ENCODE measurements around the gene MAPKAPK3.

MAPKAPK3 gene

GRCh38 chr3:50609071-50609762 lies 7.7 kb upstream of the MAPKAPK3 start:
- DNase-seq, result no peak

GRCh38 chr3:50609763-50610085 lies 7.2 kb upstream of the MAPKAPK3 start:
- DNase-seq, result no peak

- no peak for DNase-seq
Measured at GRCh38 chr3:50610181-50610971, 6.6 kb upstream of the MAPKAPK3 start.

- DNase-seq, result no peak
Measured at GRCh38 chr3:50610992-50611463, 5.9 kb upstream of the MAPKAPK3 start.

GRCh38 chr3:50611464-50612233 lies 5.3 kb upstream of the MAPKAPK3 start, which contains the start of gene CISH:
Gene CISH (minus strand): TSS chr3:50611774. CDS start chr3:50611650, 124 bp downstream.
- DNase-seq, result peak; percentile 92

GRCh38 chr3:50612234-50612882 lies 4.6 kb upstream of the MAPKAPK3 start:
- no peak for DNase-seq

- DNase-seq, result no peak
Measured at GRCh38 chr3:50612970-50613846, 3.7 kb upstream of the MAPKAPK3 start.

- no peak for DNase-seq
Measured at GRCh38 chr3:50615190-50615589, 1.8 kb upstream of the MAPKAPK3 start.

- peak; percentile 78 for DNase-seq
Measured at GRCh38 chr3:50616003-50616769, 765 bp upstream of the MAPKAPK3 start.

- peak; percentile 78 for DNase-seq
Measured at GRCh38 chr3:50616770-50617095, 218 bp upstream of the MAPKAPK3 start.

GRCh38 chr3:50617911-50618481 lies 1.0 kb downstream of the MAPKAPK3 start:
- DNase-seq, result no peak

- DNase-seq, result no peak
Measured at GRCh38 chr3:50620420-50620819, 3.5 kb downstream of the MAPKAPK3 start.

GRCh38 chr3:50620820-50621219 lies 3.9 kb downstream of the MAPKAPK3 start:
- DNase-seq, result no peak

GRCh38 chr3:50622881-50623280 lies 5.9 kb downstream of the MAPKAPK3 start:
- no peak for DNase-seq

- no peak for DNase-seq
Measured at GRCh38 chr3:50623840-50624474, 7.0 kb downstream of the MAPKAPK3 start.

GRCh38 chr3:50624634-50625033 lies 7.7 kb downstream of the MAPKAPK3 start:
- DNase-seq, result no peak

- no peak for DNase-seq
Measured at GRCh38 chr3:50625231-50626182, 8.6 kb downstream of the MAPKAPK3 start.

- DNase-seq, result no peak
Measured at GRCh38 chr3:50626401-50626800, 9.4 kb downstream of the MAPKAPK3 start.

GRCh38 chr3:50627407-50628051 lies 10.6 kb downstream of the MAPKAPK3 start:
- DNase-seq, result no peak
